HEK293 (cell line): ENCODE measurements around the gene ZNF70.

Experiments
- CTCF ChIA-PET: fragments of 350-600 bp; formaldehyde crosslinking; extraction: SDS; loops from one replicate; lab custom pipeline; 2021; ENCODE audit warnings: antibody characterized with exemption; lab: Yijun Ruan, JAX
- POLR2A ChIA-PET: fragments of 300-600 bp; formaldehyde crosslinking; extraction: SDS; loops from one replicate; lab custom pipeline; 2020; ENCODE audit warnings: antibody characterized with exemption, inconsistent platforms; lab: Yijun Ruan, JAX
- H3K27ac ChIP-seq: fragments of 200-500 bp; sonication (Bioruptor generic); 2 replicates; pipeline ENCODE4 v1.5.1; 2014; ENCODE audit warnings: low read depth, low read length, control low read depth, inconsistent platforms; ENCODE audit errors: extremely low read depth
- H3K36me3 ChIP-seq, 2 experiments: fragments of 200-500 bp in 1 of 2; sonication (Bioruptor generic) in 1 of 2; 1 replicate in 1 of 2; 2 replicates in 1 of 2; pipeline ENCODE4 v1.5.1; 2014 to 2017; ENCODE audit warnings: inconsistent platforms in 2 of 2, low read length in 2 of 2; ENCODE audit not compliant: control insufficient read depth in 2 of 2, insufficient read depth in 1 of 2
- H3K4me1 ChIP-seq: fragments of 200-500 bp; sonication (Bioruptor generic); 2 replicates; pipeline ENCODE4 v1.5.1; 2014; ENCODE audit warnings: mild to moderate bottlenecking, low read length, inconsistent platforms; ENCODE audit not compliant: control insufficient read depth, insufficient read depth
- H3K4me3 ChIP-seq: 2 replicates; pipeline ENCODE4 v1.5.1; 2011; ENCODE audit warnings: low read depth, mild to moderate bottlenecking, control low read depth, low read length, moderate library complexity
- H3K9me3 ChIP-seq: fragments of 200-500 bp; sonication (Bioruptor generic); 2 replicates; pipeline ENCODE4 v1.5.1; 2014; ENCODE audit warnings: low read depth, low read length, inconsistent platforms; ENCODE audit not compliant: control insufficient read depth, insufficient read depth
- GLIS1 ChIP-seq: fragments of 450-650 bp; formaldehyde crosslinking; IDR thresholded peaks from 2 replicates; pipeline ENCODE4 v1.5.1; 2016; ENCODE audit warnings: missing biosample characterization, missing genetic modification characterization
- ZBTB21 ChIP-seq: fragments of 450-650 bp; formaldehyde crosslinking; IDR thresholded peaks from 2 replicates; pipeline ENCODE4 v1.5.1; 2017; ENCODE audit warnings: missing biosample characterization, missing genetic modification characterization
- ZFP41 ChIP-seq: fragments of 450-650 bp; formaldehyde crosslinking; IDR thresholded peaks from 2 replicates; pipeline ENCODE4 v1.5.1; 2016; ENCODE audit warnings: missing biosample characterization, missing genetic modification characterization, borderline replicate concordance
- ZNF114 ChIP-seq: fragments of 450-650 bp; formaldehyde crosslinking; IDR thresholded peaks from 2 replicates; pipeline ENCODE4 v1.5.0; 2017; ENCODE audit warnings: missing biosample characterization, missing genetic modification characterization
- ZNF121 ChIP-seq: fragments of 450-650 bp; formaldehyde crosslinking; IDR thresholded peaks from 2 replicates; pipeline ENCODE4 v1.5.1; 2016; ENCODE audit warnings: missing biosample characterization, missing genetic modification characterization
- ZNF157 ChIP-seq: fragments of 450-650 bp; formaldehyde crosslinking; IDR thresholded peaks from 2 replicates; pipeline ENCODE4 v1.5.1; 2016; ENCODE audit warnings: missing biosample characterization, missing genetic modification characterization
- ZNF174 ChIP-seq: fragments of 450-650 bp; formaldehyde crosslinking; IDR thresholded peaks from 2 replicates; pipeline ENCODE4 v1.5.0; 2017; ENCODE audit warnings: missing biosample characterization, mild to moderate bottlenecking, missing genetic modification characterization
- ZNF175 ChIP-seq: fragments of 450-650 bp; formaldehyde crosslinking; IDR thresholded peaks from 2 replicates; pipeline ENCODE4 v1.5.1; 2016; ENCODE audit warnings: missing biosample characterization, missing genetic modification characterization
- ZNF221 ChIP-seq: fragments of 450-650 bp; formaldehyde crosslinking; IDR thresholded peaks from 2 replicates; pipeline ENCODE4 v1.5.1; 2017; ENCODE audit warnings: missing biosample characterization, missing genetic modification characterization, borderline replicate concordance
- ZNF292 ChIP-seq: fragments of 450-650 bp; formaldehyde crosslinking; IDR thresholded peaks from 2 replicates; pipeline ENCODE4 v1.5.1; 2016; ENCODE audit warnings: low read depth, missing biosample characterization, missing genetic modification characterization, borderline replicate concordance
- ZNF404 ChIP-seq: fragments of 450-650 bp; formaldehyde crosslinking; IDR thresholded peaks from 2 replicates; pipeline ENCODE4 v1.5.1; 2017; ENCODE audit warnings: missing biosample characterization, missing genetic modification characterization
- ZNF521 ChIP-seq: fragments of 450-650 bp; formaldehyde crosslinking; IDR thresholded peaks from 2 replicates; pipeline ENCODE4 v1.5.1; 2017; ENCODE audit warnings: missing biosample characterization, mild to moderate bottlenecking, missing genetic modification characterization
- ZNF658 ChIP-seq: fragments of 450-650 bp; formaldehyde crosslinking; IDR thresholded peaks from 2 replicates; pipeline ENCODE4; 2016; ENCODE audit warnings: missing biosample characterization, missing genetic modification characterization
- ZNF777 ChIP-seq: fragments of 450-650 bp; formaldehyde crosslinking; IDR thresholded peaks from 2 replicates; pipeline ENCODE4 v1.5.1; 2017; ENCODE audit warnings: missing biosample characterization, missing genetic modification characterization, borderline replicate concordance
- TF ChIP-seq, protein P1 (sequence below): fragments of 450-650 bp; formaldehyde crosslinking; IDR thresholded peaks from 2 replicates; pipeline ENCODE4 v1.5.1; 2016; ENCODE audit warnings: missing biosample characterization, missing genetic modification characterization
- TF ChIP-seq, protein P2 (sequence below): fragments of 450-650 bp; formaldehyde crosslinking; IDR thresholded peaks from 2 replicates; pipeline ENCODE4 v1.5.1; 2016; ENCODE audit warnings: missing biosample characterization, missing genetic modification characterization
- TF ChIP-seq, protein P3 (sequence below): fragments of 450-650 bp; formaldehyde crosslinking; IDR thresholded peaks from 2 replicates; pipeline ENCODE4 v1.5.1; 2016; ENCODE audit warnings: missing biosample characterization, missing genetic modification characterization
- TF ChIP-seq, protein P4 (sequence below): fragments of 450-650 bp; formaldehyde crosslinking; IDR thresholded peaks from 2 replicates; pipeline ENCODE4 v1.5.1; 2016; ENCODE audit warnings: missing biosample characterization, missing genetic modification characterization
- TF ChIP-seq, protein P5 (sequence below): fragments of 450-650 bp; formaldehyde crosslinking; IDR thresholded peaks from 2 replicates; pipeline ENCODE4 v1.5.1; 2016; ENCODE audit warnings: missing biosample characterization, missing genetic modification characterization

Gene ZNF70

DNA sequence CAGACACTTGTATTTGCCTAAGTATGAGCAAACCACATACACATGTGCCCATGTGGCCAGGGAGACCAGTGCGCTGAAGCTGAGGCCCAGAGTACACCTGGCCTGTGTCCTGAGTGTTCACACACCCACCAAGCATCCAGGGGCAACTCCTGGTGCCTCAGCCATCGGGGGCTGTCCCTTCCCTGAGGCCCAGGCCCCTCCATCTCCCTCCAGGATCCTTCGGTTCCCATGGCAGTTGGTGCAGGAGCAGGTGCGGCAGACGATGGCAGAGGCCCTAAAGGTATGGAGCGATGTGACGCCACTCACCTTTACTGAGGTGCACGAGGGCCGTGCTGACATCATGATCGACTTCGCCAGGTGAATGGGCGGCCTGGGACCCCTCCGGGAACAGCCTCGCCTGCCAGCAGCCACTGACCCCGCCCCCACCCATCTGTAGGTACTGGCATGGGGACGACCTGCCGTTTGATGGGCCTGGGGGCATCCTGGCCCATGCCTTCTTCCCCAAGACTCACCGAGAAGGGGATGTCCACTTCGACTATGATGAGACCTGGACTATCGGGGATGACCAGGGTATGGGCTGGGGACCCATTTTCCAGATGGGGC lies 29.3 kb upstream of the ZNF70 start:
- TF ChIP-seq ZNF121 (tag by site-specific recombination) (no peak), ZNF221 (tag by site-specific recombination) (no peak), ZNF157 (no peak)
- no peaks in the 10 kb centered on the region for H3K9me3 ChIP-seq
- H3K4me3 ChIP-seq: no peak overlapping the region
- POLR2A ChIA-PET: no interaction called here
- CTCF ChIA-PET: interaction anchor here (0.5 to 1.6 kb wide), 3 partner anchors 9 to 126 kb away, joined by 3 to 4 read pairs (median 4); no protein-coding TSS in a partner anchor
- H3K4me1 ChIP-seq: no peaks in the 10 kb centered on the region; the same call in 1 of the 2 replicates
- no peak overlapping the region for H3K27ac ChIP-seq
- no peaks in the 10 kb centered on the region for H3K36me3 ChIP-seq

DNA sequence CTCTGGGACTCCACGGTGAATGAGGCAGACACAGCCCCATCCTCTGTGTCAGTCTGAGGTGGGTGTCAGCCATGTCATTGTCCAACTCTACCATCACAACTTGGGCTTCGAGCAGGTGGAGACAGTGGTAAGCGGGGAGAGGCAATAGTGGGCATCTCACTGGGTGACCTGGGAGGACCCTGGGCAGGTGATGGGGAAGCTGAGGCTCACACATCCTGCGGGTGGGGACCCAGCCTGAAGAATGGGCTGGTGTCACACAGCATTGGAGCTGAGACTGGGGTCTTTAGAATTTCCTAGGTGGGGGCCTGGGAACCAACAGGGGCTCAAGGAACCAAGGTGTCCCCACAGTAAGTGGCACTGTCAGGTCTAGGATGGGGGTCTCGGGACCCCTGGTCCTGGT lies 28.8 kb upstream of the ZNF70 start:
- Histone ChIP-seq H3K4me1 (no peaks in the 10 kb centered on the region; the same call in 1 of the 2 replicates), H3K4me3 (no peak overlapping the region), H3K27ac (no peak overlapping the region), H3K36me3 (no peaks in the 10 kb centered on the region), H3K9me3 (no peaks in the 10 kb centered on the region)
- ChIA-PET CTCF (interaction anchor here (0.5 to 0.6 kb wide), 2 partner anchors 19 to 126 kb away, joined by 3 to 4 read pairs; no protein-coding TSS in a partner anchor), POLR2A (no interaction called here)
- no peak for TF ChIP-seq ZBTB21
- TF ChIP-seq ZNF292 (tag by site-specific recombination): no peak
- TF ChIP-seq, protein P1, sequence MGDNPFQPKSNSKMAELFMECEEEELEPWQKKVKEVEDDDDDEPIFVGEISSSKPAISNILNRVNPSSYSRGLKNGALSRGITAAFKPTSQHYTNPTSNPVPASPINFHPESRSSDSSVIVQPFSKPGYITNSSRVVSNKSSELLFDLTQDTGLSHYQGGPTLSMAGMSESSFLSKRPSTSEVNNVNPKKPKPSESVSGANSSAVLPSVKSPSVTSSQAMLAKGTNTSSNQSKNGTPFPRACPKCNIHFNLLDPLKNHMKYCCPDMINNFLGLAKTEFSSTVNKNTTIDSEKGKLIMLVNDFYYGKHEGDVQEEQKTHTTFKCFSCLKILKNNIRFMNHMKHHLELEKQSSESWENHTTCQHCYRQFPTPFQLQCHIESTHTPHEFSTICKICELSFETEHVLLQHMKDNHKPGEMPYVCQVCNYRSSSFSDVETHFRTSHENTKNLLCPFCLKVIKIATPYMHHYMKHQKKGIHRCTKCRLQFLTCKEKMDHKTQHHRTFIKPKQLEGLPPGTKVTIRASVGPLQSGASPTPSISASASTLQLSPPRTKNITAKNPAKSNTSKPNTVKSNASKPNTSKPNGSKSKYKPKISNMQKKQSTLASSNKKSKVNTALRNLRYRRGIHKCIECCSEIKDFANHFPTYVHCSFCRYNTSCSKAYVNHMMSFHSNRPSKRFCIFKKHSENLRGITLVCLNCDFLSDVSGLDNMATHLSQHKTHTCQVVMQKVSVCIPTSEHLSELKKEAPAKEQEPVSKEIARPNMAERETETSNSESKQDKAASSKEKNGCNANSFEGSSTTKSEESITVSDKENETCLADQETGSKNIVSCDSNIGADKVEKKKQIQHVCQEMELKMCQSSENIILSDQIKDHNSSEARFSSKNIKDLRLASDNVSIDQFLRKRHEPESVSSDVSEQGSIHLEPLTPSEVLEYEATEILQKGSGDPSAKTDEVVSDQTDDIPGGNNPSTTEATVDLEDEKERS: no peak
- TF ChIP-seq ZNF658 (tag by site-specific recombination): no peak
- TF ChIP-seq ZFP41: no peak
- TF ChIP-seq ZNF114 (tag by site-specific recombination): no peak
- TF ChIP-seq, protein P2, sequence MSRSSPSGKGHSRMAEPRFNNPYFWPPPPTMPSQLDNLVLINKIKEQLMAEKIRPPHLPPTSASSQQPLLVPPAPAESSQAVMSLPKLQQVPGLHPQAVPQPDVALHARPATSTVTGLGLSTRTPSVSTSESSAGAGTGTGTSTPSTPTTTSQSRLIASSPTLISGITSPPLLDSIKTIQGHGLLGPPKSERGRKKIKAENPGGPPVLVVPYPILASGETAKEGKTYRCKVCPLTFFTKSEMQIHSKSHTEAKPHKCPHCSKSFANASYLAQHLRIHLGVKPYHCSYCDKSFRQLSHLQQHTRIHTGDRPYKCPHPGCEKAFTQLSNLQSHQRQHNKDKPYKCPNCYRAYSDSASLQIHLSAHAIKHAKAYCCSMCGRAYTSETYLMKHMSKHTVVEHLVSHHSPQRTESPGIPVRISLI (tag by site-specific recombination): no peak
- TF ChIP-seq, protein P3, sequence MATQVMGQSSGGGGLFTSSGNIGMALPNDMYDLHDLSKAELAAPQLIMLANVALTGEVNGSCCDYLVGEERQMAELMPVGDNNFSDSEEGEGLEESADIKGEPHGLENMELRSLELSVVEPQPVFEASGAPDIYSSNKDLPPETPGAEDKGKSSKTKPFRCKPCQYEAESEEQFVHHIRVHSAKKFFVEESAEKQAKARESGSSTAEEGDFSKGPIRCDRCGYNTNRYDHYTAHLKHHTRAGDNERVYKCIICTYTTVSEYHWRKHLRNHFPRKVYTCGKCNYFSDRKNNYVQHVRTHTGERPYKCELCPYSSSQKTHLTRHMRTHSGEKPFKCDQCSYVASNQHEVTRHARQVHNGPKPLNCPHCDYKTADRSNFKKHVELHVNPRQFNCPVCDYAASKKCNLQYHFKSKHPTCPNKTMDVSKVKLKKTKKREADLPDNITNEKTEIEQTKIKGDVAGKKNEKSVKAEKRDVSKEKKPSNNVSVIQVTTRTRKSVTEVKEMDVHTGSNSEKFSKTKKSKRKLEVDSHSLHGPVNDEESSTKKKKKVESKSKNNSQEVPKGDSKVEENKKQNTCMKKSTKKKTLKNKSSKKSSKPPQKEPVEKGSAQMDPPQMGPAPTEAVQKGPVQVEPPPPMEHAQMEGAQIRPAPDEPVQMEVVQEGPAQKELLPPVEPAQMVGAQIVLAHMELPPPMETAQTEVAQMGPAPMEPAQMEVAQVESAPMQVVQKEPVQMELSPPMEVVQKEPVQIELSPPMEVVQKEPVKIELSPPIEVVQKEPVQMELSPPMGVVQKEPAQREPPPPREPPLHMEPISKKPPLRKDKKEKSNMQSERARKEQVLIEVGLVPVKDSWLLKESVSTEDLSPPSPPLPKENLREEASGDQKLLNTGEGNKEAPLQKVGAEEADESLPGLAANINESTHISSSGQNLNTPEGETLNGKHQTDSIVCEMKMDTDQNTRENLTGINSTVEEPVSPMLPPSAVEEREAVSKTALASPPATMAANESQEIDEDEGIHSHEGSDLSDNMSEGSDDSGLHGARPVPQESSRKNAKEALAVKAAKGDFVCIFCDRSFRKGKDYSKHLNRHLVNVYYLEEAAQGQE (tag by site-specific recombination): no peak
- TF ChIP-seq ZNF521: no peak
- TF ChIP-seq, protein P4, sequence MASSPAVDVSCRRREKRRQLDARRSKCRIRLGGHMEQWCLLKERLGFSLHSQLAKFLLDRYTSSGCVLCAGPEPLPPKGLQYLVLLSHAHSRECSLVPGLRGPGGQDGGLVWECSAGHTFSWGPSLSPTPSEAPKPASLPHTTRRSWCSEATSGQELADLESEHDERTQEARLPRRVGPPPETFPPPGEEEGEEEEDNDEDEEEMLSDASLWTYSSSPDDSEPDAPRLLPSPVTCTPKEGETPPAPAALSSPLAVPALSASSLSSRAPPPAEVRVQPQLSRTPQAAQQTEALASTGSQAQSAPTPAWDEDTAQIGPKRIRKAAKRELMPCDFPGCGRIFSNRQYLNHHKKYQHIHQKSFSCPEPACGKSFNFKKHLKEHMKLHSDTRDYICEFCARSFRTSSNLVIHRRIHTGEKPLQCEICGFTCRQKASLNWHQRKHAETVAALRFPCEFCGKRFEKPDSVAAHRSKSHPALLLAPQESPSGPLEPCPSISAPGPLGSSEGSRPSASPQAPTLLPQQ (tag by site-specific recombination): no peak
- no peak for TF ChIP-seq ZNF777
- TF ChIP-seq, protein P5, sequence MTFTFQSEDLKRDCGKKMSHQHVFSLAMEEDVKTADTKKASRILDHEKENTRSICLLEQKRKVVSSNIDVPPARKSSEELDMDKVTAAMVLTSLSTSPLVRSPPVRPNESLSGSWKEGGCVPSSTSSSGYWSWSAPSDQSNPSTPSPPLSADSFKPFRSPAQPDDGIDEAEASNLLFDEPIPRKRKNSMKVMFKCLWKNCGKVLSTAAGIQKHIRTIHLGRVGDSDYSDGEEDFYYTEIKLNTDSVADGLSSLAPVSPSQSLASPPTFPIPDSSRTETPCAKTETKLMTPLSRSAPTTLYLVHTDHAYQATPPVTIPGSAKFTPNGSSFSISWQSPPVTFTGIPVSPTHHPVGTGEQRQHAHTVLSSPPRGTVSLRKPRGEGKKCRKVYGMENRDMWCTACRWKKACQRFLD (tag by site-specific recombination): no peak
- no peak for TF ChIP-seq ZNF174 (tag by site-specific recombination)
- TF ChIP-seq ZNF404: no peak
- TF ChIP-seq ZNF175: no peak
- TF ChIP-seq GLIS1 (tag by site-specific recombination): no peak
